ENCODE results near the gene NUDT22. TPM values are rescaled to one million over a fixed set of nuclear protein-coding genes. Genes with fewer than 3 reads are reported as not detected.

NUDT22 gene
- total and polyA plus RNA-seq, 2 donors (not counting 1 experiment from before 2014, with no cell fraction given): 104 to 139 TPM

GRCh38 chr11:64186492-64187165 is 39.4 kb upstream of the NUDT22 start:
- Histone ChIP-seq H3K27ac (ENCODE audit: low read length in 2 of 2) (peak overlapping the region in 1 of 2 donors; percentile 68), H3K4me1 (ENCODE audit: control insufficient read depth in 2 of 2, insufficient read depth in 2 of 2, low read length in 2 of 2) (peaks cover 8 to 17% of the 10 kb centered on the region in 2 donors), H3K27me3 (replicated peaks in 1 of 4; ENCODE audit: control extremely low read depth in 1 of 4, control insufficient read depth in 3 of 4, insufficient read depth in 4 of 4, low read length in 3 of 4) (no peaks in the 10 kb centered on the region), H2AFZ (ENCODE audit: insufficient read depth, low read depth, low read length, poor library complexity, severe bottlenecking) (no peak overlapping the region), H3K4me3 (ENCODE audit: control extremely low read depth in 1 of 5, extremely low read depth in 1 of 5, insufficient read depth in 1 of 5, low read depth in 2 of 5, low read length in 4 of 5) (no peak overlapping the region), H3K36me3 (replicated peaks in 1 of 2; ENCODE audit: control extremely low read depth in 1 of 2, control insufficient read depth in 1 of 2, extremely low read depth in 1 of 2, insufficient read depth in 2 of 2, low read length in 1 of 2) (peaks cover 0 to 3% of the 10 kb centered on the region in 2 experiments), H3K4me2 (replicated peaks; ENCODE audit: low read depth, low read length, poor library complexity, severe bottlenecking) (peak overlapping the region; percentile 82), H3K79me2 (ENCODE audit: control insufficient read depth, insufficient read depth, low read length) (peaks cover 16% of the 10 kb centered on the region), H3K9me3 (ENCODE audit: control extremely low read depth in 1 of 3, control insufficient read depth in 2 of 3, insufficient read depth in 1 of 3, low read length in 2 of 3) (no peaks in the 10 kb centered on the region), H3K9ac (ENCODE audit: low read length) (no peak overlapping the region), H4K20me1 (ENCODE audit: control insufficient read depth, insufficient read depth, low read length, poor library complexity, severe bottlenecking) (peaks cover 15% of the 10 kb centered on the region)
- CTCF ChIA-PET: interaction anchor here (0.6 to 6.1 kb wide), 8 partner anchors 9 to 263 kb away, joined by 3 to 53 read pairs (median 6); partner anchors contain the start of genes FERMT3, NUDT22 and PLCB3
- peaks cover 35% of the 10 kb centered on the region for H3K4me1 Mint-ChIP-seq
- TF ChIP-seq EZH2 (IDR thresholded peaks at IDR 0.05; ENCODE audit: borderline replicate concordance, insufficient read depth, low read depth, low read length, poor library complexity, severe bottlenecking): no peak
- no peak for TF ChIP-seq CTCF (IDR thresholded peaks at IDR 0.05)
- POLR2A ChIA-PET: interaction anchor here (1.1 to 1.9 kb wide), 7 partner anchors 19 to 1306 kb away, joined by 3 to 10 read pairs (median 5); partner anchors contain the start of genes FERMT3 and SLC3A2
- WGBS (ENCODE audit: insufficient coverage): 1% methylated on average over 48 of the region's 48 CpGs
- ATAC-seq (ENCODE audit: low read depth) (no peak), DNase-seq (peak; percentile 44)
- no peaks in the 10 kb centered on the region for H3K9me3 Mint-ChIP-seq (ENCODE audit: insufficient read depth)
- no peaks in the 10 kb centered on the region for H3K27me3 Mint-ChIP-seq
- intact Hi-C loops (cut with micrococcal nuclease): loop anchor here (1.0 to 2.0 kb wide), 2 partner anchors 54 to 60 kb away; partner anchors contain the start of genes FKBP2 and PPP1R14B
- H3K27ac Mint-ChIP-seq: no peak overlapping the region
- no peak overlapping the region for H3K4me3 Mint-ChIP-seq

GRCh38 chr11:64192434-64192833 is 33.6 kb upstream of the NUDT22 start:
- intact Hi-C loops (cut with micrococcal nuclease): no loop called here
- ChIA-PET POLR2A (no interaction called here), CTCF (interaction anchor here (1.2 to 2.3 kb wide), 2 partner anchors 10 to 12 kb away, joined by 3 to 11 read pairs; no protein-coding TSS in a partner anchor)
- Histone ChIP-seq H2AFZ (ENCODE audit: insufficient read depth, low read depth, low read length, poor library complexity, severe bottlenecking) (no peak overlapping the region), H3K36me3 (replicated peaks in 1 of 2; ENCODE audit: control extremely low read depth in 1 of 2, control insufficient read depth in 1 of 2, extremely low read depth in 1 of 2, insufficient read depth in 2 of 2, low read length in 1 of 2) (peaks cover 13 to 55% of the 10 kb centered on the region in 2 experiments), H3K27me3 (replicated peaks in 1 of 4; ENCODE audit: control extremely low read depth in 1 of 4, control insufficient read depth in 3 of 4, insufficient read depth in 4 of 4, low read length in 3 of 4) (no peaks in the 10 kb centered on the region), H3K4me3 (ENCODE audit: control extremely low read depth in 1 of 5, extremely low read depth in 1 of 5, insufficient read depth in 1 of 5, low read depth in 2 of 5, low read length in 4 of 5) (no peak overlapping the region), H3K4me2 (replicated peaks; ENCODE audit: low read depth, low read length, poor library complexity, severe bottlenecking) (no peak overlapping the region), H3K79me2 (ENCODE audit: control insufficient read depth, insufficient read depth, low read length) (peaks cover 8% of the 10 kb centered on the region), H3K9ac (ENCODE audit: low read length) (no peak overlapping the region), H3K27ac (ENCODE audit: low read length in 2 of 2) (no peak overlapping the region), H4K20me1 (ENCODE audit: control insufficient read depth, insufficient read depth, low read length, poor library complexity, severe bottlenecking) (peaks cover 51% of the 10 kb centered on the region), H3K4me1 (ENCODE audit: control insufficient read depth in 2 of 2, insufficient read depth in 2 of 2, low read length in 2 of 2) (peaks cover 4 to 6% of the 10 kb centered on the region in 2 donors), H3K9me3 (ENCODE audit: control extremely low read depth in 1 of 3, control insufficient read depth in 2 of 3, insufficient read depth in 1 of 3, low read length in 2 of 3) (no peaks in the 10 kb centered on the region)
- ATAC-seq (ENCODE audit: low read depth) (no peak), DNase-seq (no peak)
- TF ChIP-seq CTCF (IDR thresholded peaks at IDR 0.05) (no peak), EZH2 (IDR thresholded peaks at IDR 0.05; ENCODE audit: borderline replicate concordance, insufficient read depth, low read depth, low read length, poor library complexity, severe bottlenecking) (no peak)
- H3K27ac Mint-ChIP-seq: no peak overlapping the region
- peaks cover 19% of the 10 kb centered on the region for H3K4me1 Mint-ChIP-seq
- no peaks in the 10 kb centered on the region for H3K27me3 Mint-ChIP-seq
- H3K9me3 Mint-ChIP-seq (ENCODE audit: insufficient read depth): no peaks in the 10 kb centered on the region
- WGBS (ENCODE audit: insufficient coverage): 95% methylated on average over 2 of the region's 5 CpGs
- no peak overlapping the region for H3K4me3 Mint-ChIP-seq
